Measurements from ENCODE around the gene OSGIN1. TPM values are rescaled to one million over a fixed set of nuclear protein-coding genes. Genes with fewer than 3 reads are reported as not detected.

OSGIN1 gene
- total RNA-seq, 1 donor from 2014 or later: 4.7 TPM

DNA sequence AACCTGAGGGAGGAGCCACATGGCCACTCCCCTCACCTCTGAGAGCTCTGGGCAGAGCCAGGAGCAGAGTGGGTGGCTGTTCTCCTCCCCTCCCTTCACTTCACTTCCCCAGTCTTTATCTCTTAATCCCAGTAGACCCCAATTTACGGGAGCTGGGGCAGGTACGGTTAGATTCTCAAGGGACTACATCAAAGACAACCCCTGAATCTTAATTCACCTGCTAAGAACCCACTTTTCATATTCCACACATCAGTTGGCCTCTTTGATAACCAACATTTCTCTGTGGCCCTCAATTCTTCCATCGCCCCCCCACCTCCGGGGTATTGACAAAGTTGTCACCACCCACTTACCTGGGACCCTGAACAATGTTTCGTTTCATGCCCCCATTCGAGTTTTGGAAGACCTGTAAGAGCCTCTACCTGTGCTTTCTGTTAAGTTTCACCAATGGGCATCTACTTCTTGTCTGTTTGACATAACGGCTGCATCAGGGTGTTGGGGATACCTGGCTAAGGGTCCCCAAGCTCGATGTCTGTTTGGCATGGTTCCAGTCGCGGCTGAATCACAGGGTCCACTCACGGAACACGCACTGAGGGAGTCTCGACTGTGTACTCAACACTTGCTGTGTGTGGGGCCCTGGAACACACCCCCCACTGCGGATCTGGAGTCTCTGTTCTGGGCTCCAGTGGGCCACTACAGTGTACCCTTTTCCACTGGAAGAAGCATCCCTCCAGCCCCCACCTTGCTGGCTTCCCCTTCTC is 61.7 kb downstream of the OSGIN1 start:
- intact Hi-C loops (cut with micrococcal nuclease): no loop called here
- DNase-seq: no peak
- no peak for ATAC-seq

DNA sequence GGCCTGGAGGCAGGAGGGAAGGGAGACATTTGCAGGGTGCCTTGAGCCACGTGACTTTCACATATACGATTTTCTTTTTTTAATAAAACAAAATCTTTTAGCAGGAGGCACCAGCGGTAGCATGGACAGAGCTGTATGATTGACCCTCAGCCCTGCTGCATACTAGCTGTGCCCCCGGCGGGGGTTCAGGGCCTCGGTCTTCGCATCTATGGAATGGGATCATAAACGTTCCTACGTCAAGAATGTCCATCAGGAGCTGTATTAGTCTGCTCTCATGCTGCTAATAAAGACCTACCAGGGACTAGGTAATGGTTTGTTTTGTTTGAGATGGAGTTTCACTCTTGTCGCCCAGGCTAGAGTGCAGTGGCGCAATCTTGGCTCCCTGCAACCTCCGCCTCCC is 62.4 kb downstream of the OSGIN1 start:
- ATAC-seq: no peak
- DNase-seq: no peak
- intact Hi-C loops (cut with micrococcal nuclease): no loop called here

Other genes starting within 250 kb of the OSGIN1 start
- gene HSBP1, start 145.3 kb upstream of the OSGIN1 start, total RNA-seq: 176 TPM
- 49.0 TPM for gene MLYCD, start 54.1 kb upstream of the OSGIN1 start, total RNA-seq
- 0.84 TPM for gene NECAB2, start 15.0 kb downstream of the OSGIN1 start, total RNA-seq
- 2.0 TPM for gene SLC38A8, start 89.6 kb downstream of the OSGIN1 start, total RNA-seq
- gene MBTPS1, start 163.7 kb downstream of the OSGIN1 start, total RNA-seq: 80.8 TPM
- gene HSDL1, start 191.9 kb downstream of the OSGIN1 start, total RNA-seq: 23.2 TPM
- gene DNAAF1, start 192.1 kb downstream of the OSGIN1 start, total RNA-seq: not detected
- 31.0 TPM for gene TAF1C, start 233.8 kb downstream of the OSGIN1 start, total RNA-seq
- gene ADAD2, start 237.9 kb downstream of the OSGIN1 start, total RNA-seq: not detected